ENCODE results near the gene HSD11B2. TPM values are rescaled to one million over a fixed set of nuclear protein-coding genes. Genes with fewer than 3 reads are reported as not detected.

Gene HSD11B2
- total RNA-seq, 1 donor from 2014 or later = 8.5 TPM

GRCh38 chr16:67391424-67392300 lies 39.3 kb upstream of the HSD11B2 start:
- no peak for TF ChIP-seq CTCF (conservative IDR thresholded peaks at IDR 0.05)
- peaks cover 14% of the 10 kb centered on the region for H3K4me1 Mint-ChIP-seq (ENCODE audit: unreplicated experiment)
- H3K36me3 Mint-ChIP-seq = no peaks in the 10 kb centered on the region
- peak overlapping the region; percentile 82 for H3K4me3 Mint-ChIP-seq
- H3K27me3 Mint-ChIP-seq = peaks cover 18% of the 10 kb centered on the region
- no peak for DNase-seq (ENCODE audit: extremely low spot score, unreplicated experiment)
- H3K27ac Mint-ChIP-seq = peak overlapping the region; percentile 76
- no peaks in the 10 kb centered on the region for H3K9me3 Mint-ChIP-seq

- peak overlapping the region; percentile 82 for H3K4me3 Mint-ChIP-seq
- peaks cover 19% of the 10 kb centered on the region for H3K4me1 Mint-ChIP-seq (ENCODE audit: unreplicated experiment)
- H3K27ac Mint-ChIP-seq = peak overlapping the region; percentile 76
- H3K27me3 Mint-ChIP-seq = peaks cover 18% of the 10 kb centered on the region
- no peak for TF ChIP-seq CTCF (conservative IDR thresholded peaks at IDR 0.05)
- no peak for DNase-seq (ENCODE audit: extremely low spot score, unreplicated experiment)
- H3K36me3 Mint-ChIP-seq = no peaks in the 10 kb centered on the region
- H3K9me3 Mint-ChIP-seq = no peaks in the 10 kb centered on the region
Observed at GRCh38 chr16:67392301-67393059, 38.4 kb upstream of the HSD11B2 start.

- Mint-ChIP-seq H3K27ac (peak within 1 kb of the TSS; percentile 76), H3K4me3 (peak within 1 kb of the TSS; percentile 82), H3K27me3 (peaks cover 18% of the 10 kb centered on the region), H3K9me3 (no peaks in the 10 kb centered on the region), H3K4me1 (ENCODE audit: unreplicated experiment) (peaks cover 19% of the 10 kb centered on the region), H3K36me3 (no peaks in the 10 kb centered on the region)
- DNase-seq (ENCODE audit: extremely low spot score, unreplicated experiment) = peak; percentile 86
- peak; percentile 81 for TF ChIP-seq CTCF (conservative IDR thresholded peaks at IDR 0.05)
Observed at GRCh38 chr16:67393111-67393787, 37.7 kb upstream of the HSD11B2 start, which contains the start of gene TPPP3. TSS of gene TPPP3 (minus strand) at chr16:67393498. CDS start at chr16:67391111, 2,387 bp downstream.

GRCh38 chr16:67393788-67394154 lies 37.1 kb upstream of the HSD11B2 start:
- Mint-ChIP-seq H3K27ac (peak overlapping the region; percentile 34), H3K4me3 (peak overlapping the region; percentile 82)

More at GRCh38 chr16:67393788-67394154, 37.1 kb upstream of the HSD11B2 start:
- DNase-seq (ENCODE audit: extremely low spot score, unreplicated experiment) = no peak
- Mint-ChIP-seq H3K27me3 (peaks cover 18% of the 10 kb centered on the region), H3K4me1 (ENCODE audit: unreplicated experiment) (peaks cover 14% of the 10 kb centered on the region), H3K9me3 (no peaks in the 10 kb centered on the region), H3K36me3 (no peaks in the 10 kb centered on the region)
- TF ChIP-seq CTCF (conservative IDR thresholded peaks at IDR 0.05) = no peak

Data from type B pancreatic cell (in vitro differentiated cells).